Hematopoietic multipotent progenitor cell treated with erythropoietin and hydrocortisone succinate and interleukin-3 and kit ligand, for 17 days (in vitro differentiated cells): ENCODE results near the gene CPXM2.
"Not testable (repeated sequence)": the region's sequence is repeated elsewhere in the genome, so short reads cannot be mapped to it uniquely, and the experiment has no call there.

Experiments used
- DNase-seq: peaks from one replicate; pipeline ENCODE4 v3.0.0-alpha.2; 2015; ENCODE audit warnings: low spot score

The CPXM2 gene

DNA sequence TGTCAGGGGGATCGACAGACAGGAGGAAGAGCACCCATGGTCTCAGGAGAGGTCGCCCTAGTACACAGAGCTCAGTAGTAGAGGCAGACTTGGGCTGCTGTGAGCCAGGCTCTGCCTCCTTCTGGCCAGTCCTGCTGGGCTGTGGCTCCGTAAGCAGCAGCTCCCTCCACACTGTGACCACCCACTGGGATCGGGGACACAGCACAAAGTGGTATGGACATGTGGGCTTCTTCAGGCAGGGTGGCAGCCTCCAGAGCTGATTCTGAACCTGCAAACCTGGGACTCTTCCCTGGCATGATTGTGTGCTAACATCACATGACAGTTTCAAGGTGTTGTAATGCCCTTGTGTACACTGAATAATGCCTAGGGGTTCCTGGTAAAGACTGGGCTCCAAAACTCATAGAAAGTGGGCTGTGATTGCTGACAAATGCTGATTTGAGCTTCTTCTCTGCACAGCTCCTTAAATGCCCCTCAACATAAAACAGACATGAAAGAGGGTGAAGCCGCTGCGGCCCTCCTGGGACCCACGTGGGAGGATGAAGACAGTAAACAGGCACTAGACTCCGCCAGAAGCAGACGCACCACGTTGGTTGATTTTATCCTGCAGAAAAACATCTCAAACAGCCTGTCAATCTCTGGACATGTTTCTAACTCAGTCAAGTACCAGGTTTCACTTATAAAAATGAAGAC is 148.7 kb downstream of the CPXM2 start:
- DNase-seq, result no peak

DNA sequence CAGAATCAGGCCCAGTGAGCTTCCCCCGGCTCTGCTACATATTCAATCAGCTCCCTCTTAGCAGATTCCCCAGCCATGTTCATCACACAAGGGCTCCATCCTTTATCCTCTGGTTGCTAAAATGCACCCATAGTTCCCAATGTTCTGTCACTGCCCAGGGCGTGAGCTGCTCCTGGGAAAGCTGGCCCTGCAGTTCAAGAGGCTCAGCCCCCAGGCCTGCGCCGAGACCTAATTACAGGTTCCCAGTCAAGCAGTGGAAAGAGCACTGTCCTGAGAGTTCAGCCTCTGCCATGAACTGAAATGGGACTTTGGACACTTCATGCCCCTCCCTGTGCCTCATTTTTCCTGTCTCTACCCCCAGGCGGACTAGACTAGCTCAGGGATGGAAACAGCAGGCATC is 149.9 kb downstream of the CPXM2 start:
- no peak for DNase-seq

GRCh38 chr10:123741146-123741545 is 150.5 kb downstream of the CPXM2 start:
- DNase-seq, result no peak

GRCh38 chr10:123736917-123737316 is 154.7 kb downstream of the CPXM2 start:
- DNase-seq, result not testable (repeated sequence)

DNA sequence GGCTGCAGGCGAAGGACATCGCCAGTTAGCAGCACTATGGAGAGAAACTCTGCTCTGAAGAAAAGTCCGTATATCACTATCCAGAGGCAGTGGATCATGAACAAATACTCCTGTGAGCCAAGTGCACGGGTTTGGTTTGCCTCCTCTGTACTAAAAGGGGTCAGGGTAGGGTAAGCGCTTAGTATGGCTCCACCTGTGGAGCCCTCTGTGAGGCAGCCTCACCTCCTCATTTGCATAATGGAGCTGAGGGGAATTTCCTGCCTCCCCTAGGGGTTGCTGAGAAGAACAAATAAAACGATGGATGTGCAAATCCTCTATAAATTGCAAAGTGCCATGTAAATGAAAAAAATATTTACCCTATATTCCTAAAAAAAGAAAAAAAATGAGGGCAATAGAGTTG is 162.1 kb downstream of the CPXM2 start:
- DNase-seq, result no peak

DNA sequence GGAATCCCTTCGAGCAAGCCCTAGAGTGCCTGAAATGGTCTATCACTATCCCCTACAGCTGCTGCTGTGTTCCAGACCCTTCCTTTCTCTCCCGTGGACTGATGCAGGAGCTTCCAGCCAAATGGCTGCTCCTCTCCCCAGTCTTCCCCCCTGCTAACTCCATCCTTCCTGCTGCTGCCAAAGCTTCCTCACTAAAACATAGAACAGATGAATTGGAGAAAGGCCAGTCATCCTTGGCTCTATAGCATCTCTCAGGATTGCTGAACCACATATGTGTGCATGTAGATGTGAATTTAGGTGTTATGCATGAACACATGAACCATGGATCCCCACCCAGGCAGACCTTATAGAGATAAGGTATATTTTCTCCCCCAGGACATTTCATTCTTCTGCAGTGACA is 164.8 kb downstream of the CPXM2 start:
- no peak for DNase-seq

GRCh38 chr10:123726381-123726780 is 165.2 kb downstream of the CPXM2 start:
- no peak for DNase-seq

DNA sequence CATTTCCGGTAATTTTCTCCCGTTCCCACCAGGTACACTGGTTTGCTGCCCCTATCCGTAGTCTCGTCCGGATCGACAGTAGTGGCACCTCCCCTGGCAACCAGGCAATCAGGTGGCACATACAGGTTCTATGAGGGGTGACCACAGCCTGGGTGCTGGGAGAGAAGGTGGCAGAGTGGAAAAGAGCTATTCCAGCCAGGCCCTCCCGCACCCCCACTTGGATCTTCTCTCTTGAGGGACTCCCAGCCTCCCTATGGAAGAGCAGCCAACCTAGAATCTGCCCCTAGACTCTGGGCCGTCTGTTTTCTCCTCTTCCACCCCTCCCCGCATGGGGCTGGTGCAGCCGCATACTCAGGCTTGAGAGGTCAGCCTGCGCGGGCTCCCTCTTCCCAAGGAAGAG is 166.9 kb downstream of the CPXM2 start:
- DNase-seq, result no peak

DNA sequence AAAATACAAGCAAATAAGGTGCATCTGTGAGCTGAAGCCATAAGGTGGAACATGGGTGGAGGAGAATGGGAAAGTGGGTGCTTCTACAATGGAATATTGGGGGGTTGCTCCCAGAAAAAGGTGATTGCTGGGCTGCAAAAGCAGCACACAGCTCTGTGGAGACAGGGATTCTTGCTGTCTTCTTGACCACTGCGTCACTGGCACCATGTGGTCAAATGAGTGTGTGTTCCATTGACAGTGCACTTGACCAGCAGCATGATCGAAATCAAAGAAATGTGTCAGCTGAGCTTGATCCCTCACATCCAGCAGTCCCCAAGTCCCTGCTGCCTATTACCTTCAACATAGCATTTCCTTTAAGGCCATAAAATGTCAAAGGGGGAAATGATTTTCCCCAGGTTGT is 169.3 kb downstream of the CPXM2 start:
- no peak for DNase-seq

- no peak for DNase-seq
Measured at GRCh38 chr10:123721441-123722049, 170.1 kb downstream of the CPXM2 start.

DNA sequence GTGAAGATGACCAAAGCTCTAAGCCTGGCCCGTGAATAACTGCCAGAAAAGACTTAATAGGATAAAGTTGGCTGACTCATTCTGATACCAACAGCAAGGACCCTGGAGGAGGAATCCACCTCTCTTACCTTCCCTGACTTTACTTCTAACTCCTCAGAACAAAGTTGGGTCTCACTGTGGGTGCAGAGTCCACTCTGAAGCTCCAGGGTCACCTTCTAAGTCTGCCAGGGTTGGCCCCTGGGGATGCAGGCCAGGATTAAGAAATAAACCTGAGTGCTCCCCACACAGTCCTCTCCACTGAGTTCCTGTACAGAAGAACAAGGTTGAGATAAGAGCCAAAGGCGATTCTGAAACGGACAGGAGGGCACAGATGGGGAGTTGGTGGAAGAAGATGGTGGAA is 171.1 kb downstream of the CPXM2 start:
- no peak for DNase-seq

- no peak for DNase-seq
Measured at GRCh38 chr10:123718544-123719060, 173.0 kb downstream of the CPXM2 start.

DNA sequence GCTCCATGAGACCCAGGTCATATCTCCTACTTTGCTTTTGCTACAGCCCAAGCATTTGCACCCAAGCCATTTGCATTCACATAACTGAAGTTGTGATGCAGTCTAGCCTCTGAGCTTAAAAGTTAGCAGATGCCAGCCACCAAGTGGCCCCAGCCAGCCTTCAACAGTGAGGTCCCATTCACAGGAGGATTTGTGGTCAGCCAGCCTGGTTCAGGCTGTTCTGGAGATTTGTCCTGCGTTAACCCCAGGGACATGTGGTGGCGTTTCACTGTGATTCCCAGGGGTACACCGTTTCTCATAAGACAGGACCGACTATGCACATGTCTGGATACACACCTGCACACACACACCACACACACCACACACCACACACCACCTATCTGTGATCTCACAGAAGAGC is 174.3 kb downstream of the CPXM2 start:
- DNase-seq, result no peak

DNA sequence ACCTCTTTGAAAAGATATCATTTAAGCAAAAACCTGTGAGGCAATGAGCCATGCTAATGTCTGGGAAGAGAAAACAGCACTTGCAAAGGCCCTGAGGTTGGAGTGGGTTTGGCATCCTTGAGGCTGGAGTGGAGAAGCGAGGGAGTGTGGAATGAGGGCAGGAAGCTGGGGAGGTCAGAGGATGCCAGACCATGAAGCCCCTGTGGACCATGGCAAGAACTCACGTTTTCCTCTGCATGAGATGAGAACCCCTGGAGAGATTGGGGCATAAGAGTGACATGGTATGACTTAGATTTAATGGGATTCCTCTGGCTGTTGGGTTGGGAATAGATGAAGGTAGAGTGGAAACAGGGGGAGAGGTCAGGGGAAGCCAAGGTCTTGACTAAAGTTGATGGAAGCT is 176.1 kb downstream of the CPXM2 start:
- DNase-seq, result no peak

DNA sequence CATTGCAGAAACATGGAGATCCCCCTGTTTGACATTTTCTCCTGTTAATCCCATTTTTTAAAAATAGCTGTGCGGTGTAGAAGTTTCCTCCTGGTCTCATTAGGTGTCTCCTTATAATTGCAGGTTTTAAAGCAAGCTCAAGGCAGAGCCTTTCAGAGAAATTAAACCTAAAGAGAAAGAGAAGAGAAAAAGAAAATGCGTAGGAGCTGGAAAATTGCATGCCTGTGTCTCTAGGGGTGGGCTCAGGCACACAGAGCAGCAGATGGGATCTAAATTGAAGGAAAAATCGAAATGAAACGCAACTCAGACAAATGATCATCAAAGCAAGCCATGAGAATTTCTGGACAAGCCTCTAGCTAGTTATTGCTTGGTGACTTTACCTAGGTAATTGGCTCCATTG is 185.4 kb downstream of the CPXM2 start:
- no peak for DNase-seq

DNA sequence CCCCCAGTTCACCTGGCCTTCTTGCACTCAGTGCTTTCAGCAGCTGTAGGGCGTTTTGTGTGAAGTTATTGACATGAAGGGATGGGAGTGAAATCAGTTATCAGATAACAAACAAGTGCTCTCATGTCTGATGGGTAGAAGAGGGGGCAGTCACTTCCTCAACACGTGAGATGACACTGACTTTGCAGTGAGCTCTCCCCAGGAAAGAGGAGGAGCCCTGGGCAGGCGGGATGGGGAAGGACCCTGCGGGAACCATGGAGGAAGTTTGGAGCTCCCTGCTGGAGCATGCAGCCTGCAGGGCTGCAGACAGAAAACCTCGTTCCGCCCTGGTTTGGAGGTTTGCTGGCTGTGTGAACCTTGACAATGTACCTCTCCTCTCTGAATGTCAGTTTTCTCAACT is 186.8 kb downstream of the CPXM2 start:
- no peak for DNase-seq

DNA sequence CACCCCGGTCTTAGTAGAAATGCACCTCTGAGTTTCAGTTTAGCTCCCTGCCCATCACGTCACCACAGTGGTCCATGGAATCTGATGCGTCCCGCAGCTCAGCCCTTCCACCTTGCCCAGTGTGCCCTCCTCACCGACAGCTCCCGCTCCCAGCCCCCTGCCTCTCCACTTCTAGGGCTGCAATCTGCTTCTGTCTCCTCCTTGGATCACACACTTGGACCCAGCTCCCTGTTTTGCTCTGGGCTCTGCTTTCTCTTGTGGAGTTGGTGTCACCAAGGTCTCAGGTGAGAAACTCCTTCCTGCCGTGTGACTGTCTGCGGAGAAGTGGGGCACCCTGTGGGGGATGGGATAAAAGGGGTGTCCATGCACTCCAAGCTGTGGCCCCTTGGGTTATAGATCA is 187.5 kb downstream of the CPXM2 start:
- DNase-seq, result no peak

DNA sequence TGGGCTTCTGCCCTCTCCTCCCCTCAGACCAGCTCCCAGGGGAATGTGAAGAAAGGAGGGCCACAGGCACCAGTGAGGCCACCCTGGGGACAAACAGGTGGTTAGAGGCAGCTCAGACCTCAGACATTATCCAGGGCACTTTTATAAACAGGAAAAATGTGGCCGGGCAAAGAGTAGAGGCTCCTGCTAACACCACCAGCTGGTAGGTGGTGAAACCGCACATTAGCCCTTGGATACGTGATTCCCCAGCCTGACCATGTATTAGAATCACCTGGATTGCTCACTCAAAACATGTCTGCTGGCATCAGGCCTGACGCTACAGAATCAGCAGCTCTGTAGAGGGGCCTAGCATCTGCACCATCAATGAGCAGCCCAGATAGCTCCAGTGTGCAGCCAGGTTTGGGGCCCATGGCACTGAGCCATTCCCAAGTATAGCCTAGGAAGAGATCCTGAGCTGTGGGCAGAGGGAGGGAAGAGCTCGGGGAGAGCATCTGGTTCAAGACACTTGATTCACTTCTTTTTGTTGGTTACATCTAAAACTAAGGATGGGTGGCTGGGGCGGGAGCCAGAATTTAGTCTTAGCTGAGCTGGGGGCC is 188.3 kb downstream of the CPXM2 start:
- DNase-seq, result no peak
